ENCODE measurements around the gene POLD1. TPM values are rescaled to one million over a fixed set of nuclear protein-coding genes. Genes with fewer than 3 reads are reported as not detected.

Gene POLD1
- polyA plus RNA-seq, 1 of the 3 experiments (the other 2 are of a cell fraction), result 33.6 TPM

DNA sequence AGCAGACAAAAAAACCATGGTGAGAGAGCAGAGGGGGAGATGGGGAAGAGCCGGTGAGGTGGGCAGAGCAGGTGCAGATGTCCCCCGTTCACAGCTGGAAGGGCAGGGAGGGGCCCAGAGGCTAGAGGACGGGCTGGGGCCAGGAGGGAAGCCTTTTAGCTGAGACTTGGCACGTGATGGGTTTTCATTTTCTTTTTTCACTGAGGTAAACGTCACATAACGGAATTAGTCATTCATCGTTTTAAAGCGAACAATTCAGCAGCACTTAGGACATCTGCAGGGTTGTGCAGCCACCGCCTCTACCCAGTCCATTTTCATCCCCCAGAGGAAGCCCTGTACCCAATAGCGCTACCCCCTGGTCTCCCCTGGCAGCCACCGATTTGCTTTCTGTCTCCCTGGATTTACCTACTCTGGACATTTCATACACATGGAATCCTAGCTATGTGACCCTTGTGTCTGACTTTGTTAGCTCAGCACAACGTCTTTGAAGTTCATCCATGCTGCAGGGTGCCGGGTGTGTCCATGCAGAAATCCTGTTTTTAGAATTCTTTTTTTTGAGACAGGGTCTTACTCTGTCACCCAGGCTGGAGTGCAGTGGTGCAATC is 76.1 kb downstream of the POLD1 start:
- ChIA-PET CTCF (interaction anchor here (0.6 to 8.3 kb wide), 24 partner anchors 9 to 208 kb away, joined by 3 to 80 read pairs (median 4); partner anchors contain the start of genes MYBPC2 and POLD1), POLR2A (interaction anchor here (0.7 to 1.1 kb wide), 4 partner anchors 17 to 92 kb away, joined by 3 to 4 read pairs (median 3); partner anchors contain the start of gene POLD1)
- H3K4me1 ChIP-seq (ENCODE audit: control insufficient read depth in 1 of 2, insufficient read depth in 2 of 2, low read depth in 1 of 2, low read length in 1 of 2), result peaks cover 0 to 4% of the 10 kb centered on the region in 2 experiments; a peak in 1 of 4 replicates
- no peaks in the 10 kb centered on the region for H3K36me3 ChIP-seq (replicated peaks in 1 of 2; ENCODE audit: control insufficient read depth in 1 of 2, insufficient read depth in 2 of 2, low read length in 1 of 2)
- H3K4me3 ChIP-seq (ENCODE audit: low read depth in 2 of 2, low read length in 1 of 2), result no peak overlapping the region
- WGBS (ENCODE audit: low lambda C conversion rate), result 63% methylated on average over 13 of the region's 13 CpGs
- no peaks in the 10 kb centered on the region for H3F3A ChIP-seq (replicated peaks; ENCODE audit: insufficient read depth)
- no peaks in the 10 kb centered on the region for H3K9me3 ChIP-seq
- DNase-seq, result no peak
- H3K79me2 ChIP-seq (ENCODE audit: insufficient read depth), result no peaks in the 10 kb centered on the region
- H2AFZ ChIP-seq (ENCODE audit: low read depth), result no peak overlapping the region
- no peaks in the 10 kb centered on the region for H4K20me1 ChIP-seq (ENCODE audit: insufficient read depth)
- H3K9me2 ChIP-seq, result no peaks in the 10 kb centered on the region
- no peak overlapping the region for H3K9ac ChIP-seq
- peaks cover 5% of the 10 kb centered on the region; the same call in 1 of the 2 replicates for H3K27me3 ChIP-seq (ENCODE audit: insufficient read depth)
- no peak overlapping the region for H3K27ac ChIP-seq (ENCODE audit: low read depth in 2 of 2, low read length in 1 of 2)
- no peak overlapping the region for H3K4me2 ChIP-seq
- TF ChIP-seq MXI1 (IDR thresholded peaks at IDR 0.05; ENCODE audit: low read depth, low read length) (no peak), MEF2A (IDR thresholded peaks at IDR 0.05; ENCODE audit: borderline replicate concordance, low read depth) (no peak)

DNA sequence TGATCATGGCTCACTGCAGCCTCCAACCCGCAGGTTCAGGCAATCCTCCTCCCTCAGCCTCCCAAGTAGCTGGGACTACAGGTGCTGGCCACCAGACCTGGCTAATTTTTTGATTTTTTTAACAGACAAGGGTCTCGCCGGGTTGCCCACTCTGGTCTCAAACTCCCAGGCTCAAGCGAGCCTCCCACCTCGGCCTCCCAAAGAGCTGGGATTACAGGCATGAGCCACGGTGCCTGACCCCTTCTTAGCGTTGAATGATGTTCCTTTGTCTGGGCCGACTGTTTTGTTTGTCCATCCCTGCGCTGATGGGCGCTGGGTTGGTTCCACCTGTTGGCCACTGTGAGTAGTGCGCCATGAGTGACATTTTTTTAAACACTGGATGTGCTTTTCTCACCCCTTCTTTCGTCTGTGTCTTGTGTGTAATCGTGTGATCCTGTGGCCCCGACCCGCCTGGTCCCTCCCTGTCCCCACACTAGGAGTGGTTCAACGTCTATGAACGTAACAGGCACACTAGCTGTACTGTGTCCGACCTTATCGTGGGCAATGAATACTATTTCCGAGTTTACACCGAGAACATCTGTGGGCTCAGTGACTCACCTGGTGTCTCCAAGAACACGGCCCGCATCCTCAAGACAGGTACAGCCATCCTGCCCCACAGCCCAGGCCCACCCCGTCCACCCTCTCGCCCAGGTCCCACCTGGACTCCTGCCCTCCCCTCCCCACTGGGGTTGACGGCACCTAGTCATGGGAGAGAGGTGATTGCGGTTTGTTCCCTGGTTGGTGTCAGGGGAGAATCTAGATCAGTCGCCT is 77.1 kb downstream of the POLD1 start:
- H3K9ac ChIP-seq, result no peak overlapping the region
- peak; percentile 93 for DNase-seq
- H3K79me2 ChIP-seq (ENCODE audit: insufficient read depth), result no peaks in the 10 kb centered on the region
- H3F3A ChIP-seq (replicated peaks; ENCODE audit: insufficient read depth), result no peaks in the 10 kb centered on the region
- no peaks in the 10 kb centered on the region for H3K9me3 ChIP-seq
- POLR2A ChIA-PET, result interaction anchor here (0.7 to 1.1 kb wide), 3 partner anchors 18 to 93 kb away, joined by 3 read pairs; partner anchors contain the start of gene POLD1
- WGBS (ENCODE audit: low lambda C conversion rate), result 18% methylated on average over 28 of the region's 28 CpGs
- H3K4me2 ChIP-seq, result no peak overlapping the region
- H3K4me1 ChIP-seq (ENCODE audit: control insufficient read depth in 1 of 2, insufficient read depth in 2 of 2, low read depth in 1 of 2, low read length in 1 of 2), result peaks cover 0 to 4% of the 10 kb centered on the region in 2 experiments; a peak in 1 of 4 replicates
- no peak overlapping the region for H3K27ac ChIP-seq (ENCODE audit: low read depth in 2 of 2, low read length in 1 of 2)
- TF ChIP-seq SMC3 (IDR thresholded peaks at IDR 0.05; ENCODE audit: low read depth, low read length), result peak; percentile 93
- peak; percentile 44; the same call in 1 of the 2 replicates for TF ChIP-seq RFX5 (IDR thresholded peaks at IDR 0.05; ENCODE audit: low read length)
- TF ChIP-seq MEF2A (IDR thresholded peaks at IDR 0.05; ENCODE audit: borderline replicate concordance, low read depth), result no peak
- TF ChIP-seq RAD21 (IDR thresholded peaks at IDR 0.05; ENCODE audit: low read length), result peak; percentile 91
- TF ChIP-seq TCF12 (IDR thresholded peaks at IDR 0.05), result no peak
- TF ChIP-seq, protein P1, sequence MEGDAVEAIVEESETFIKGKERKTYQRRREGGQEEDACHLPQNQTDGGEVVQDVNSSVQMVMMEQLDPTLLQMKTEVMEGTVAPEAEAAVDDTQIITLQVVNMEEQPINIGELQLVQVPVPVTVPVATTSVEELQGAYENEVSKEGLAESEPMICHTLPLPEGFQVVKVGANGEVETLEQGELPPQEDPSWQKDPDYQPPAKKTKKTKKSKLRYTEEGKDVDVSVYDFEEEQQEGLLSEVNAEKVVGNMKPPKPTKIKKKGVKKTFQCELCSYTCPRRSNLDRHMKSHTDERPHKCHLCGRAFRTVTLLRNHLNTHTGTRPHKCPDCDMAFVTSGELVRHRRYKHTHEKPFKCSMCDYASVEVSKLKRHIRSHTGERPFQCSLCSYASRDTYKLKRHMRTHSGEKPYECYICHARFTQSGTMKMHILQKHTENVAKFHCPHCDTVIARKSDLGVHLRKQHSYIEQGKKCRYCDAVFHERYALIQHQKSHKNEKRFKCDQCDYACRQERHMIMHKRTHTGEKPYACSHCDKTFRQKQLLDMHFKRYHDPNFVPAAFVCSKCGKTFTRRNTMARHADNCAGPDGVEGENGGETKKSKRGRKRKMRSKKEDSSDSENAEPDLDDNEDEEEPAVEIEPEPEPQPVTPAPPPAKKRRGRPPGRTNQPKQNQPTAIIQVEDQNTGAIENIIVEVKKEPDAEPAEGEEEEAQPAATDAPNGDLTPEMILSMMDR (IDR thresholded peaks at IDR 0.05), result peak; percentile 81
- TF ChIP-seq, protein P2, sequence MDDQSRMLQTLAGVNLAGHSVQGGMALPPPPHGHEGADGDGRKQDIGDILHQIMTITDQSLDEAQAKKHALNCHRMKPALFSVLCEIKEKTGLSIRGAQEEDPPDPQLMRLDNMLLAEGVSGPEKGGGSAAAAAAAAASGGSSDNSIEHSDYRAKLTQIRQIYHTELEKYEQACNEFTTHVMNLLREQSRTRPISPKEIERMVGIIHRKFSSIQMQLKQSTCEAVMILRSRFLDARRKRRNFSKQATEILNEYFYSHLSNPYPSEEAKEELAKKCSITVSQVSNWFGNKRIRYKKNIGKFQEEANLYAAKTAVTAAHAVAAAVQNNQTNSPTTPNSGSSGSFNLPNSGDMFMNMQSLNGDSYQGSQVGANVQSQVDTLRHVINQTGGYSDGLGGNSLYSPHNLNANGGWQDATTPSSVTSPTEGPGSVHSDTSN (IDR thresholded peaks at IDR 0.05), result no peak
- TF ChIP-seq FOSL2 (IDR thresholded peaks at IDR 0.05; ENCODE audit: borderline replicate concordance, low read depth), result no peak
- H2AFZ ChIP-seq (ENCODE audit: low read depth), result peak overlapping the region; percentile 48
- no peaks in the 10 kb centered on the region for H3K9me2 ChIP-seq
- H3K27me3 ChIP-seq (ENCODE audit: insufficient read depth), result peaks cover 5% of the 10 kb centered on the region; the same call in 1 of the 2 replicates
- peak overlapping the region in 1 of 2 experiments; percentile 22; a peak in 1 of 4 replicates for H3K4me3 ChIP-seq (ENCODE audit: low read depth in 2 of 2, low read length in 1 of 2)
- no peaks in the 10 kb centered on the region for H4K20me1 ChIP-seq (ENCODE audit: insufficient read depth)
- CTCF ChIA-PET, result interaction anchor here (0.6 to 8.3 kb wide), 30 partner anchors 8 to 209 kb away, joined by 3 to 80 read pairs (median 4); partner anchors contain the start of genes MYBPC2 and POLD1
- no peaks in the 10 kb centered on the region for H3K36me3 ChIP-seq (replicated peaks in 1 of 2; ENCODE audit: control insufficient read depth in 1 of 2, insufficient read depth in 2 of 2, low read length in 1 of 2)

All from SK-N-SH (cell line).